ENCODE measurements around the gene CCDC88C.
A peak's percentile ranks its signal among the peaks of the same experiment; 100 is the strongest.

CCDC88C gene

GRCh38 chr14:91397965-91398591, 19.5 kb downstream of the CCDC88C start:
- no peak for DNase-seq

GRCh38 chr14:91396959-91397815, 20.4 kb downstream of the CCDC88C start:
- DNase-seq, result peak; percentile 47

- DNase-seq, result no peak
Measured at GRCh38 chr14:91396013-91396660, 21.5 kb downstream of the CCDC88C start.

- no peak for DNase-seq
Measured at GRCh38 chr14:91395466-91395865, 22.2 kb downstream of the CCDC88C start.

GRCh38 chr14:91394105-91395081, 23.2 kb downstream of the CCDC88C start:
- DNase-seq, result no peak

- no peak for DNase-seq
Measured at GRCh38 chr14:91392623-91393303, 24.9 kb downstream of the CCDC88C start.

- no peak for DNase-seq
Measured at GRCh38 chr14:91390165-91390778, 27.3 kb downstream of the CCDC88C start.

- DNase-seq, result no peak
Measured at GRCh38 chr14:91389150-91389549, 28.5 kb downstream of the CCDC88C start.

GRCh38 chr14:91388551-91388975, 29.1 kb downstream of the CCDC88C start:
- DNase-seq, result peak; percentile 43

GRCh38 chr14:91387951-91388381, 29.7 kb downstream of the CCDC88C start:
- no peak for DNase-seq

- no peak for DNase-seq
Measured at GRCh38 chr14:91387169-91387835, 30.3 kb downstream of the CCDC88C start.

- DNase-seq, result no peak
Measured at GRCh38 chr14:91385697-91386096, 31.9 kb downstream of the CCDC88C start.

GRCh38 chr14:91385224-91385623, 32.4 kb downstream of the CCDC88C start:
- DNase-seq, result no peak

GRCh38 chr14:91383439-91383838, 34.2 kb downstream of the CCDC88C start:
- DNase-seq, result no peak

- DNase-seq, result no peak
Measured at GRCh38 chr14:91381801-91382670, 35.6 kb downstream of the CCDC88C start.

GRCh38 chr14:91380610-91381371, 36.8 kb downstream of the CCDC88C start:
- no peak for DNase-seq

GRCh38 chr14:91380123-91380522, 37.5 kb downstream of the CCDC88C start:
- no peak for DNase-seq

- no peak for DNase-seq
Measured at GRCh38 chr14:91379579-91379932, 38.1 kb downstream of the CCDC88C start.

- no peak for DNase-seq
Measured at GRCh38 chr14:91378930-91379578, 38.6 kb downstream of the CCDC88C start.
